NCI-H1930 (cell line): Measurements from ENCODE around the gene OR2T4.

Source experiments
- DNase-seq, 2 experiments: peaks; one replicate each; lab custom pipeline; 2025; lab: John Stamatoyannopoulos, UW

OR2T4 gene, protein sequence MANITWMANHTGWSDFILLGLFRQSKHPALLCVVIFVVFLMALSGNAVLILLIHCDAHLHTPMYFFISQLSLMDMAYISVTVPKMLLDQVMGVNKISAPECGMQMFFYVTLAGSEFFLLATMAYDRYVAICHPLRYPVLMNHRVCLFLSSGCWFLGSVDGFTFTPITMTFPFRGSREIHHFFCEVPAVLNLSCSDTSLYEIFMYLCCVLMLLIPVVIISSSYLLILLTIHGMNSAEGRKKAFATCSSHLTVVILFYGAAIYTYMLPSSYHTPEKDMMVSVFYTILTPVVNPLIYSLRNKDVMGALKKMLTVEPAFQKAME

DNA sequence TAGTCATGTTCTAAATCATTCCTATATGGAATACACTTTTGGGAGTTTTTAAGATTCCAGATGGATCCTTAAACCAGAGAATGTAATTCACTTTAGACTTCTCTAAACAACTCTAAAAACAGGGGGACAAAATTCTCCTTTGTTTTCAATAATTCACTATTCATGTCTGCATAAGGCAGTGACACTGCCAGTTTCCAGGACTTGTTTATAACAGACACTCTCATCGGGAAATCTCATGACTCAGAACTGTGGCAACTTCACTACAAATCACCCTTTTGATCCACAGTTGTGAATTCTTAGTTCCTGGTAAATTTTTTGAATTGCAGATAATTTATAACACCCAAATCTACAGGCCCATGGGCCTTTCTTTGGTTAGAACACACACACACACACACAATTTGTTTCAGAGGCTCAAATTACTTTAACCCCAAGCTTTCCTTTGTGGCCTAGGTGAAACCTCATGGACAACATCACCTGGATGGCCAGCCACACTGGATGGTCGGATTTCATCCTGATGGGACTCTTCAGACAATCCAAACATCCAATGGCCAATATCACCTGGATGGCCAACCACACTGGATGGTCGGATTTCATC, at the start of gene OR2T4:
TSS of gene OR2T4 (plus strand) at position 545 of the 595 bp plus-strand sequence. CDS start at position 545, 0 bp downstream.
- DNase-seq, result no peak

DNA sequence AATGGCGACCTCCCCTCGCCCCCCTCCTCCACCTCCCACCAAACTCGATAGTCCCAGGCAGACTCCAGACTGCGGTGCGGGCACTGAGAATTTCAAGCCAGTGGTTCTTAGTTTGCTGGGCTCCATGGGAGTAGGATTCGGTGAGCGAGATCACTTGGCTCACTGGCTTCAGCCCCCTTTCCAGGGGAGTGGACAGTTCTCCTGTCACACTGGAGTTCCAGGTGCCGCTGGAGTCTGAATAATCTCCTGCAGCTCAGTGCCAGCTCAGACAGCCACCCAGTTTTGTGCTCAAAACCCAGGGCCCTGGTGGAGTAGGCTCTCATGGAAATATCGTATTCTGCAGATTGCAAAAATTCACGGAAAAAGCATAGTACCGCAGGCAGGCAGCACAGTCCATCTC, 44.7 kb upstream of the OR2T4 start:
- no peak for DNase-seq

DNA sequence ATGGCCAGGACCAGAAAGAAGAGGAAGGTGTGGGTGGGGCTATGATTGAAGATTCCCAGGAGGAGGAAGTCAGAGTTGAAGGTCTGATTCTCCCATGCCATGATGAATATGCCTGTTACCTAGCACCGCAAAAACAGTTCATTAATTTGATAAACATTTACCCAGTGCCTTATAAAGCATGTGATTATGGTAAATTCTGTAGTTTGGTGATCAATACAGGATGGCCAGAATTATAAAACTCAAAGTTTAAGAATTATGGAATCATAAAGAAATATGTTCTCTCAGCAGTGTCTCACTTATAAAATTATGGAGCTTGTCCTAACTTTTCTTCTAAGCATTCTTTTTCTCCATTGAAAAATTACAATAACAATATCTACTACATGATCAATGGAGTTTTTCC, 37.0 kb upstream of the OR2T4 start, which contains the start of gene OR2M7:
TSS of gene OR2M7 (minus strand) at position 101 of the 400 bp plus-strand sequence. CDS start at position 101, 0 bp downstream.
- DNase-seq, result no peak

DNA sequence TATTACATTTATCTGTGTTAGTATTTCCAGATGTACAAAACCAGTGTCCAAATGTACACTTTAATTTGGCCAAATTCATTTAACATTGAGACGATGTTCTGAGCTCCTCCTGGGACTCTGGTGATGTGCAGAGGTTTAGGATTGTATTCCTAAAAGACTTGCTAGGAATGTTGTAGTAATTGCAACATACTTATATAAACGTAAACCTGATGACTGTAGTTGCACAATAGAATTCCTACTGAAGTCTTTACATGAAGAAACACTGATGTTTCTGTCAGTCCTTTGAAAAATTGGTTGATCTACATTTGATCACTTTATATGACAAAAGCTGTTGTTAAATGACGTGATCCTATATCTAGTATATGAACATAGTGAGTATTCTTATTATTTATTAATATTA, 18.0 kb upstream of the OR2T4 start:
- no peak for DNase-seq

DNA sequence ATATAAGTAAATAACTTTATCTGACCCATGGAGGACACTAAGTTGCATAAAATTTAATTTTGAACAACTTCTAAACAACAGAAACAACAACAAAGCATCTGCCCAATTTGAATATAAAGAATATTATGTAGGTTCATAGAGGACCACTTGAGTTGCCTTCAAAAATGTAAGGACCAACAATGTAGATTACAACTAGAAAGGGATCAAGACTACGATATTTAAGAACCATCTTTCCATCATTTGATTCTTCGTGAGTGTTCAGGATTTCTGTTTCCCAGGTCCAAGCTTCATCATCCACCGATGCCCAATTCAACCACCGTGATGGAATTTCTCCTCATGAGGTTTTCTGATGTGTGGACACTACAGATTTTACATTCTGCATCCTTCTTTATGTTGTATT, 13.0 kb upstream of the OR2T4 start, which contains the start of gene OR14C36:
TSS of gene OR14C36 (plus strand) at position 301 of the 400 bp plus-strand sequence. CDS start at position 301, 0 bp downstream.
- DNase-seq, result no peak

DNA sequence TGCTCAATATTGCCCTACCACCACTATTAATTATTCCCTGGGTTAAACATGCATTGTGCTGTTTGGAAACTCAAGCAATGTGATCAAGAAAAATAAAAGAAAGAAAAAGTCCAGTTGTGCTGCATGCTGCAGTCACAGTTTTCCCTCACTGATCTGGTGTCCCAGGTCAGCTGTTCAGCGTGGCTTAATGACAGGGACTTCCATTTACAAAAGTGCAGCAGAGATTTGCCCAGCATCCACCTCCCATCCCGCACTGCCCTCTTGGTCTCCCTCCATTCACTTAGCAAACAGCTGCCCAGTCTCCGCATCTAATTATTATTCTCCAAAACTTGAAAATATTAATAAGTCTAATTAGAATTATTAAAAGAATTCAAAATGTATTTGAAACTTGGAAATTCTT, 2.0 kb upstream of the OR2T4 start:
- DNase-seq, result no peak

DNA sequence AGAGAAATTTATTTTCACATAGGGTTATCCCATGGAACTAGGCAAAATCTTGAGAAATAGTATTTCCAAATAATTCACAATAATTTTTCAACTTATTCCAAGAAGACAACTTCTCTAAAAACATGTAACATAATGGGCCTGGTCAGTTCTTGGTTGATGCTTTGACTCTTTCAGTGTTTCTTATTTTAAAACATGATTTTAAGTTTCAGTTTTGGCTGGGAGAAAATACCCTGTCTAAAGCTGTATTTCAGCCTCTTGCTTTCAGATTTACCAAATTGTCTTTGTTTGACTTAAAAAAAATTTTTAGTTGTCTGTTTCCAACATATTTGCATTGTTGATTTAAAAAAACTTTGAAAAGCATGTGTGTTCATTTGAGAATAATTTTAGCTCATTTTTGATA, 5.1 kb downstream of the OR2T4 start:
- DNase-seq, result no peak

DNA sequence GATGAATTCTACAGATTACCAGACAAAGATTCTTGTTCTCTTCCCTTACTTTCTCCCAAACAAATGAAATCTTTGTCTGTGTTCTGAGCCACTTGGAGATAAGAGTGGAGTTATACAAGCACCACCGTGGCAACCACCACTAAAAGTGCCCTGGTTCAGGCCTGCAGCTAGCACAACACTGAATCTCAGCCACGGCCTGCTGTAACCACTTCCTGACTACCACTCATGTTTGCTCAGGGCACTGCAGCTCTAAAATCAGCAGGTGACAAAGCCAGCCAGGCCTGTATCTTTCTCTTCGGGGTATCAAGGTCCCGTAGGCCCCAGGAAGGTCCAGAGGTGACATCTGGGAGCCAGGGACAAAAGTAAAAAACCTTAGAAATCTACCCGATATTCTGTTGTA, 10.9 kb downstream of the OR2T4 start:
- no peak for DNase-seq

DNA sequence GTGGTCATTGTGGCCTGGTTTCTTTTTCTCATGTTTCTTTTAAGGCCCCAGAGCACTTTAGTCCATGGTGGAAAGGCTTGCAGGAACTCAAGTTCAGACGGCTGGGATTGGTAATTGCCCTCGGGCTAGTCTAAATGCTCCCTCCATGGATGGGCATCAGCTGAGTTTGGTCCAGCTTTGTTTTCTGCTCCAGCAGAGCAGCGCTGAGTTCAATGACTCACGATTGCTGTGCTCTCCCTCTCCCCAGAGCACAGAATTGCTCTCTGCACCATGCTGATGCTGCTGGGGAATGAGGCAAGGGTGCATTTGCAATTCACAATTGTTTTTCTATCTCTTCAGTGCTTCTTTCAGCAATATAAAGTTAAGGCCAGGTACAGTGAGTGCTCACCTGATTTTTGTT, 12.3 kb downstream of the OR2T4 start:
- no peak for DNase-seq

DNA sequence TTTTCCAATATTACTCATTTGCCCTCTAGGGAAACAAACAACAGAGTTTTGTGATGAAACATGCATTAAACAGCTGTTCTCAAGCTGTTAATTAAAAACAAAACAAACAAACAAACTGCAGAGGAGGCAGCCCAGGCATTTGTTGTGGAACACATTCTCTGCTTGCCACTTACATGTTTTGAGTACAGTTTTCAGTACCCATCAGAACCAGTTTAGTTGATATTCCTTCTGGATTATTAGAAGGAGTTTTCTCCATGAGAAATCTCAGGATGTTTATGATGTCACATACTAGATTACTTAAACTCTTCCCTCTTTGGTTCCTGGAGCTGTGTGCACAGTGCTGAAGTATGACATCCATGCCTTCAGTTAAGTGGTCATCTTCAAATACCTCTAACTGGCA, 14.0 kb downstream of the OR2T4 start, which contains the start of gene OR2T6:
TSS of gene OR2T6 (plus strand) at position 301 of the 400 bp plus-strand sequence. CDS start 11,863 bp downstream, outside the sequence.
- no peak for DNase-seq

DNA sequence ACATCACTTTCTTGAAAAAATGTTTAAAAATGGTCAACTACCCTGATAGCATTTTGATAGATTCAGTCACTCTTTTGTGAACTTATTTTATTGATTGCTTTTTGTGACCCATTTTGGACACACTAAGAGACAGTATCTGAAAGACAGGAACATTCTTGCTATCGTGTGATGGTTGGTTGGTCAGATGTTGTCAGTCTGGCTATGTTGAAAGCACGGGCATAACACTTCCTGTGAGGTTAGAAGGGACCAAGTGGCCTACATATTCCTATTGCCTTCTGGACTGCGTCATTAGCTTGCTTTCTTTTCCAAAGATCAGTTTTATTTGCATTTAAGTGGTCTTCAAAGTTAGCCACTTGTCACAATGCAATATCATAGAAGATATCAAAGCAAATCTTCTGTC, 15.5 kb downstream of the OR2T4 start:
- DNase-seq, result no peak

DNA sequence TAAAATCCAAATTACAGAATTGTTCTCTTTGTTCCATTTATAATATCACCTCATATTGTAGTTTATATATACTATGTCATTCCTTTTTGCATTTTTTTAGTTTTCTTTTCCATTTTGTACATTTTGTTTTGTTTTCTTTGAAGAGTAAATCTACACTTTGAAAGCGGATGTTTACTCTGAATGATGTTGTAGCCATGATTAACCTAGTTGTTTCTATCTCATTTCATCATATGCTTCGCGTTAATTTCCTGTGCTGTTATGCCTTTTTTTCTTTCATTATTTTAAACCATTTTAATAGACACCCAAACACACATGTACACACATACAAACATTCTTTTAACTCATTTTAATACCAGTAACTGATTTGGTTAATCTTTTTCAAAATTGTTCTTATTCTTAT, 19.4 kb downstream of the OR2T4 start:
- DNase-seq, result no peak

DNA sequence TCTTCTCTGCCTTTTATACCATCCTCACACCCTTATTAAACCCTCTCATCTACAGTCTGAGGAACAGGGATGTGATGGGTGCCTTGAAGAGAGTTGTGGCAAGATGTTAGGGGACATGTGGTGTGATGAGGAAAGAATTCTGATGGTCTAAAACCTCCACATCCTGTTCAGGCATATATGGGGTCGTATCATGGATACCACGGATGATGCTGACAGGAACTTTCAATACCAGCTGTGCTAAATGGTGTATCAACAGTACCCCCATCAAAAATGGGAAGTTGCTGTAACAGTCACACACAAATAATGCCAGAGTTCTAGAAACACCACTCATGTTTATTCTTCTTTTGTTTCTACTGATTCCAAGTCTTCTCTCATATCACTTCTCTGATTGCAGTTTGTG, 27.0 kb downstream of the OR2T4 start:
- DNase-seq, result no peak

DNA sequence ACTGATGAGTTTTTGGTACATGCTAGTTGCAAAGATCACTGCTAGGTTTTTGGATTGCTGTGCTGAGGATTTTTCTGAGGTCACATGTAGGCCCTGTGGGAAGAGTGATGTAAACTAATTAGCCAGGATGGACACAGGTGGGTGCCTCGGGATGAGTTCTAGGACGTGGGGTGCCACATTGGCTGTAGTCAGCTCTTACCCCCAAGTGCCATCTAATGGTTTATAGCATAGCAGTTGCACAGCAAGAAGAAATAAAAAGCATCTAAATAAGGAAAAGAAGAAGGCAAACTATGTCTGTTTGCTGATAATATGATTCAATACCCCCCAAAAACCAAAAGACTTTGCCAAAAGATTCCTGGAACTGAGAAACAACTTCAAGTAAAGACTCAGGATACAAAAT, 31.6 kb downstream of the OR2T4 start:
- no peak for DNase-seq

DNA sequence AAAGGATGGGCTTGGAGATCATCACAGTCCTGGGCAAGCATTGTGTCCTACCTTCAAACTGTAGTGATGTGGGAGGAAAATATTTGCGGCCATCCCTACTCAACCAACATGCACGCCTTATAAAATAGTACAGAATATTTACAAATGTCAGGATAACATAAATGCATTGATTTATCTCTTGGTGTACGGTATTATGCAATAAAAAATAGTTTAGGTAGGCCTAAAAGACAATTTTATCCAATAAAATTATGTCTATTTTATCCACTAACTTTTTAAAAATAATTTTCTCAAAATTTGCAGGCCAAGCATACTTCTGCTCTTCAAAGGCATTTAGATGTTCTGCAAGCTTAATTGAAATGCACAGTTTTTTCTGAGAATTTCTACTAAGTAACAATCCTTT, 41.3 kb downstream of the OR2T4 start, which contains the start of gene OR2T1:
TSS of gene OR2T1 (plus strand) at position 301 of the 400 bp plus-strand sequence. CDS start 3,100 bp downstream, outside the sequence.
- DNase-seq, result no peak

DNA sequence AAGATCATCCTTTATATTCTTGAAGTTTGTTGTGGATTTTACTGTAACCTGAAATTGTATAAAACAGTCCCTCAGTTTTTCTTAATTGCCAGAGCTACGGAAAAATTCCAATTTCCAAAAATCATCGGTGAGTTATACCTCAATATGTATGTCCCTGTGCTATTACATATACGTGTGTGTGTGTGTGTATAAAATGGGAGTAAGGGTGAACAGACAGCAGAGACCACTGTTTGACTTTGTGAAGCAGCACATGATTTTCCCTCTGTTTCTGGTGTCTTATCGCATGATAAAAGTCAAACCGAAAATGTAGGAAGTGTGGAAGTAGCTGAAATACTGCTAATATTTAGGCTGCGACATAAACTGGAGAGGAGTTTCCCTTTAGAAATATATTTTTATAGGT, 42.6 kb downstream of the OR2T4 start:
- DNase-seq, result peak in 1 of 2 experiments; percentile 4

DNA sequence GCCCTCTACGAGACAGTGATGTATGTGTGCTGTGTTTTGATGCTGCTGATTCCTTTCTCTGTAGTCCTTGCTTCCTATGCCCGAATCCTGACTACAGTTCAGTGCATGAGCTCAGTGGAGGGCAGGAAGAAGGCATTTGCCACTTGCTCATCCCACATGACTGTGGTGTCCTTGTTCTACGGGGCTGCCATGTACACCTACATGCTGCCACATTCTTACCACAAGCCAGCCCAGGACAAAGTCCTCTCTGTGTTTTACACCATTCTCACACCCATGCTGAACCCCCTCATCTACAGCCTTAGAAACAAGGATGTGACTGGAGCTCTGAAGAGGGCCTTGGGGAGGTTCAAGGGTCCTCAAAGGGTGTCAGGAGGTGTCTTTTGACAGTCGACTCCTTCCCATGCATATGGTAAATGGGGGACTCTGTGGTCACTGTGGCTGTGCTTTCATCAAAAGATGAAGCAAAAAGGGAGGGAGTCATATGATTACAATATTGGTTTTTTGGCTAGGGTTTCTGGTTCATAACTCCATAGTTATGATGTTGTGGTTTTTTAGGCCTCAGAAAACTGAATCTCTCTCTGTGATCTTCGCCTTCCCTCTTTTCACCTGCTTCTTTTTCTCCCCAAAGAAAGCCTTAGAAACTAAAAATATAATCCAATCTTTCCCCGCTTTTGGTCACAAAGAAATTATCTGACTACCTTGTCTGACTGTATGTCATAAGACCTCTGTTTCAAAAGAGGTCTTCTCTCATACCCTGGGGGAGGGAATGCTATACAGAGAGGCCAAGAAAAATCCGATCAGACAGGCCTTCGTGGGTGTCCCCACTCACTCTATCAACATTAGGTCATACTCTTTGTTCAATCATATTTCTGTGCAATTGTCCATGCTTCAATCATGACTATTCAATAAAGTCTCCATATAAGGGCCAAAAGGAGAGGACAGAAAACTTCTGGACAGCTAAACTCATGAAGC, 45.5 kb downstream of the OR2T4 start:
- DNase-seq, result no peak
